RPMI8226 (cell line): Measurements from ENCODE around the gene GABBR2.
"Not testable (repeated sequence)": the region's sequence is repeated elsewhere in the genome, so short reads cannot be mapped to it uniquely, and the experiment has no call there.

Experiments
- DNase-seq: peaks from one replicate; pipeline ENCODE4 v3.0.0-alpha.2; 2015

Gene GABBR2

DNA sequence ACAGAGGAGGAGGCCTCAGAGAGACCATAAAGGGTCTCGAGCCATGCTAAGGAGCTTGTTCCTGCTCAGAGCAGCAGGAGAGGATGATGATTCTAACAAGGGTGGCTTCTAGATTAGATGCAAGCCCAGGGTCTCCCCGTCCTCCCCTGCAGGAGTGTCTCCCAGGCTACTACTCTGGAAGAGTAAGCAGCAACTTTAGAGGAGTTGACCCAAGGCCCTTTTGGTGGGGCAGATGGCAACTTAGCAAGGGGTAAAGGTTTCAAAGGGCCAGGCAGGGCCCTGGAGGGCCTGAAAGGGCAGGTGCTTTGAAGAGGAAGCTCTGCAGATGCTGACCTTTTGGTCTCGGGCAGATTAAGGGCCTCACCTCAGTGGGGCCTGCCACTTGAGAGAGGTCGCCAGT is 174.9 kb downstream of the GABBR2 start:
- no peak for DNase-seq

DNA sequence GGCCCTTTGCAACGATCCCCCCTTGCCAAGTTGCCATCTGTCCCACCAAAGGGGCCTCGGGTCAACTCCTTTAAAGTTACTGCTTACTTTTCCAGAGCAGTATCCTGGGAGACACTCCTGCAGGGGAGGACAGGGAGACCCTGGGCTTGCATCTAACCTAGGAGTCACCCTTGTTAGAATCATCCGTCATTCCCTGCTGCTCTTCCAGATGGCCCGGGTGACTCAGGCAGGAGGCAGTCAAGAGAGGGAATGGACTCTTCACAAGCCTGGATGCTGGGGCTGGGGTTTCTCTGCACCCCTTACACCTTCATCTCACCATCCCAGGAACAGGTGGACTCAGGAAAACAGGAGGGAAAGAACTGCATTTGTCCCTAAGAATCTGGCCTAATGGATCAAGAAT is 175.6 kb downstream of the GABBR2 start:
- no peak for DNase-seq

DNA sequence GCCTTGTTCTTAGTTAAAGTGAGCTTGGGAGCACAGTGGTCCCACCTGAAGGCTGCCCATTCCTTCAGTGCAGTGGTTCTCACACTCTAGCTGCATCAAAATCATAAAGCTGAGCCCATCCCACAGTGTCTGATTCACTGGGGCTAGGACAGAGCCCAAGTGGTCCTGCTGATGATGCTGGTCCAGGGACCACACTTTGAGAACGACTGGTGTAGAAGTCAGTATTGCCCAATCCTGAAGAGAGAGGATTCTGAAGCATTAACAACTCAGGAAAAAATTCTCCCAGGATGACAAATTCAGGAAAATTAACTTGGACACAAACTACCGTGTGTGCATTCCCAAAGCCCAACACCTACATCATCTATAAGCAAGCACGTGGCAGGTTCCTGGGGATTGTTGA is 176.2 kb downstream of the GABBR2 start:
- no peak for DNase-seq

DNA sequence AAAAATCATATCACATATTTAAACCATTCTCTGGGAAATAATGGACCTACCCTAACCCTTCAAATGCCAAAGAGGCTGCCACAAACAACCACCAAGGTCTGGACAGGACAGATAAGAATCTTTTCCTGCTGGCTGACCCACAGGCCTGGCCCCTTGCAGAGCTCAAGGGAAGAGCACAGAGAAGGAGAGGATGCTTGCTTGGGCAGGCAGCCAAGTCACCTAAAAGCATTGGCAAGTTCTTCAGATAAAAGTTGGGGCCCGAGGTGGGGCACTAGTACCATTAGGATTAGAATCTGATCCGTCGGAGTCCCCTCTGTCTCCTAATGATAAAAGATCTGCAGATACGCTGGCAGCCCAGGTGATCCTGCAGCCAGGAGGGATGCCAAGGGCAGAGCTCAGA is 176.6 kb downstream of the GABBR2 start:
- no peak for DNase-seq

DNA sequence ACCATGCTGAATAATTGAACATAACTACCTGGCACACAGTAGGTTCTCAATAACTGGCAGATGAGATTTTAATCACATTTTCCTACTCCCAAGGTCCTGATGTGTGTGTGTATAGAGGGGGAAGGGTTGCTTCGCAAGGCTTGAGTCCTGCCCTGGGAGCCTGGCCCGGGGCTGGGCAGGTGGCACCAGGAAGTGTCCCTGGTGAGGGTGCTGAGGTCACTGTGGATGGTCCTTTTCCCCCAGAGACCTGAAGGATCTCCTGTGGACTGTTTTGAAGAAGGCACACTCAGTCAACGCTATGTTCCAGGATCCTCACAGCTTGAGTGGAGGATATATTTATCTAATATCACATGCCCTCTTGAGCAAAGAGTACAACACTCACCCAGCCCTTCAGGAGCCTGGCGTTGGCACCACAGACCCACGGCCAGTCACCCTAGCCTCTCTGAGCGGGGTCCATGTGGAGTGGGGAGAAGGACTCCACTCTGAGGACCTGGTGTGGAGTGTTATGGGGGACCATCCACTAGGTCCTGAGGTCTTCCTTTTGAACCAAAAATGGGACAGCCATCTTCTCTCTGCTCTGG is 177.8 kb downstream of the GABBR2 start:
- DNase-seq, result no peak

DNA sequence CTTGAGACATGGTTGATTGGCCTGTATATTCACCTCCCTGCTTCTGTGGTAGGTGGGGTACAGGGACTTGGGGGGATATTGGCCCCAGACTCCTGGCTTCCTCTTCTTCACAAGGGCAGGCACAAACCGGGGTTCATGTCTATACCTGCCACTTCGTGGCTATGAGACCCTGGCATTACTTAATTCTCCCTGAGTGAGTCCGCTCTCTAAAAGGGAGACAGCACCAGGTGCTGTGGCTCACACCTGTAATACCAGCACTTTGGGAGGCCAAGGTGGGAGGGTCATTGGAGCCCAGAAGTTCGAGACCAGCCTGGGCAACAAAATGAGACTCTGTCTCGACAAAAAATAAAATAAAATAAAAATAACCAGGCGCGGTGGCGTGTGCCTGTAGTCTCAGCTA is 178.5 kb downstream of the GABBR2 start:
- DNase-seq, result no peak

DNA sequence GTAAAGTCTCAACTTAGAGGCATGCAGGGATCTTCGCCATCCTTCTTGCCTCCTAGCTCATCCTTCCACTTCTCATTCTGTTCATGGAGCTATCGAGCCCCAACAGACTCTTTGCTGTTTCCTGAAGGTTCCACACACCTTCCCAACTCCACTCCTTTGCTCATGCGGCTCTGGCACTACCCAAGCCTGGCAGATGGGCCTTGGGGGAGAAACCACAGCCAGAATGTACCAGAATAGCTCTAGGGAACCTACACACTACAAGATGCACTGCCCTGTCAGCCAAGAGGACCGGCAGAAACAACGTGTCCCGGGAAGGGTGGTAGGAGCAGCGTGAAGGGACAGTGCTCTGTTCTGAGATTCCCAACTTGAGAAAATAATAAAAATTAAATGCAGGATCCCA is 178.9 kb downstream of the GABBR2 start:
- no peak for DNase-seq

DNA sequence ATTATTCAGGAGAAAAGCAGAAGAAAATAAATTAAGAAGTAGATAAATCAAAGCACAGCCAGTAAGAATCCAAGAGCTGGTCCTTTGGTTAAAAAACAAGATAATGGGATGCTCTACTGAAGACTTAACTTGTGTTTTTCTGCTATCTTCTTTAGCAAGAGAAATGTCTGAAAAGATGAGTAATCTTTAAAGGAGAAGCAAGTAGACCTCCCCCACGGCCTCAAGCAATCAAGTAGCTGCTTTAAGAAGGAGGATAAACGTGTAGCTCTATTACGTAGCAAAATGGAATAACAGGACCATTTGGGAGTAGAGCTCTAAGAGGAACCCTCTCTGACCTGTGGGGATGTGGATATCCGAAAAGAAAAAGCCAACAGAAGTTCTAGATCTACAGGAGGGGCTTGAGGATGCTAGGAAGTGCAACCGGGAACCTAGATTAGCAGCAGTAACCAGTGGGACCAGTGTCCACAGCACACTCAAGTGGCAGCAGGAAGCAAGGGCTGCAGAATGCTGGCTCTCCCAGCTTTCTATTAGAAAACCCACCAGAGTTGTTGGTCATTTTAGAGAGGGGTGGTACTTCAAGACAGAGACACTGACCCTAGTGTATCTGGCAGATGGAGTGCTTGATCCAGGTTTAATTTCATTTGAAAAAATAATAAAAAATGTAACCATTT is 185.4 kb downstream of the GABBR2 start:
- no peak for DNase-seq

DNA sequence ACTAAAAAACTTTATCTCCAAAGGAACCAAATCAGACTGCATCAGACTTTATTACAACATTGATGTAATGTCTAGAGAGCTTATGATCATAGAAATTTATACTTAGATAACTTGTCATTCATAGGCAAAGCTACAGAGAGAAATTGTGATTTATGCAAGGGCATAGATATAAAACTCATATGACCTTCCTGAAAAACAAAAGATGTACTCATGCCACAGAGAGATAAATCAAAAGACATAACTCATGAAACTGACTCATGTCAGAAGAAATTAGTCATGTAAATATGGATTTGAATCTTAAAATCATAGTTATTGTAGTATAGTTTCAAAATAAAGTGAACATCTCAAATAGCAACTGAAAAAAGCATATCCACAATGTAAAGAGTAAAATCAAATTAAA is 186.2 kb downstream of the GABBR2 start:
- no peak for DNase-seq

DNA sequence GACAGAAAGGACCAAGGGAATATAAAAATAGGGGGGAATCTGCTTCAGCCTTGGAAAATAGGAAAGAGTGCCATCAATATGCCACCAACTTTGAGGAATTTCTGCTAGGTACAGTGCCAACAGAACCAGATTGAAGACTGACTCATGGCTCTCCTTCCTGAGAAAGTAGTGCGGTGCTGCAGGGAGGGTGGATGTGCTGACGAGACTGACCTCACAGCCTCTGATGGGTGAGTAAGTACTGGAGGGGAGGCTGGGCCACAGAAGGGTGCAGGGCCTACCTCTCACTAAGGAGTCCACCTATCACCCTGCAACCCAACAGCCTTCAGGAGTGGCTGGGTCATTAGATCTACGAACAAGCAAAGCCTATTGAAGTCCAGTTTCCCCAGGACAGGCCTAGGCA is 187.6 kb downstream of the GABBR2 start:
- no peak for DNase-seq

DNA sequence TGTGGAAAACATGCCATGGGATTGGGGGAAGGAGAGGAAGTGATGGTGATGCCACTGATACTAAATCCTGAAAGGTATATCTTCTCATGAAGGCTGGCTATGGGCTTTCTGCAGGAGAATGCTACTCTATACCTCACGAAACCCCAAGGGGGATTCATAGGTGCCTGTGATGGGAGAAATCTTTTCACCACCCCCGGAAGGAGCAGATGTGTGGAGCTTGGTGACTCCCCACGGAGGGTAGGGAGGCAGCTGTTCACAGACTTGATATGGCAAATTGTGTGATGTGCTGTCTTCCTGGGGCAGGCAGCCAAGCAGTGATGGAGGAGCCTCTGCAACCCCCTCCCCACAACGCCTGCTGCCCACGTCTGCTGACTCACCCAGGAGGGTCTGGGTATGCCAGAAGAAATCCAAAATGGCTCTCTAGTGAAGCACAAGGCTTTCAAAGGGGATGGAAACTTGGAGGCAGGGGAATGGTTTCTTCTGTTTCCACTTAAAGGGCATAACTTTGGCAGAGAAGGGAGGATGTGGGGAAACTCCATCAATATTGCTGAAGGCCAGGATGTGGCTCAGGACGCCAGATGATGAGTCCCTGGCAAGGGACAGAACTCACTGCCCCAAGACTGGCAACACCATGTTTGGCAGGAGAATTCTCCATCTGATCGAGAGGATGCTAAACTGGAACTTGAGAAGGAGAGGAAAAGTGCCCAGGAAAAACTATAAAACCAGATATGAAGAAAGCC is 188.3 kb downstream of the GABBR2 start:
- DNase-seq, result no peak

DNA sequence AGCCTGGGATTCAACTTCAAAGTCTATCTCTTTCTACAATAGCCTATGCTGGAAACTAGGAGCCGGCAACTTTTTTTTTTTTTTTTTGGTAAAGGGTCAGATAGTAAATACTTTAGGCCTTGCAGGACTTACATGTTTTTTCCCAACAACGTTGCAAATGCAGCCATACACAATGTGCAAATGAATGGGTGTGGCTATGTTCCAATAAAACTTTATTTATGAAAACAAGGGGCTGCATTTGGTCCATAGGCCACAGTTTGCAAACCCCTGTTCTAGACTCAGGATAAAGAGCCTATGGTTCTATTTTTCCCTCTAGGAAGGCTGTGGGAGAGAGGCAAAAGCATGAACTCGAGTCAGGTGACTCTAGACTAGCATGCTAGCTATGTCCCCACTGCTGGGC is 189.1 kb downstream of the GABBR2 start:
- no peak for DNase-seq

DNA sequence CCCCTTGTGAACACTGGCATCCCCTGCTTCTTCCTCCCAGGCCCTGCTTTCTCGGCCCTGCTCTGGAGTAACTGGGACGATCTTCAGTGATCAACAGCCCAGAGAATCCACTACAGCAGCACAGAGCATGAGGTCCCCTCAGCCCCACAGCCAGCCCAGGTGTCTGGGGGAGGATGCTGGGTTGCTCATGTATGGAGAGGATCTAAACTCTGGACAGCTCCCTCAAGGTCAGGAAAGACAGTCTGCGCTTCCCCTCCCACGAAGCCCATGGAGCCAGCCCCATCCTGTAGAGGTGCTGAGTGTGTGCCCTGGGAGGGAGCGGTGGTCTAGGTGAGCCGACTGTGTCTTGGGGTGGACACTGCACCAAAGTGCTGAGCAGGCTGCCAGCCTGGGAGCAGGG is 190.2 kb downstream of the GABBR2 start:
- DNase-seq, result no peak

DNA sequence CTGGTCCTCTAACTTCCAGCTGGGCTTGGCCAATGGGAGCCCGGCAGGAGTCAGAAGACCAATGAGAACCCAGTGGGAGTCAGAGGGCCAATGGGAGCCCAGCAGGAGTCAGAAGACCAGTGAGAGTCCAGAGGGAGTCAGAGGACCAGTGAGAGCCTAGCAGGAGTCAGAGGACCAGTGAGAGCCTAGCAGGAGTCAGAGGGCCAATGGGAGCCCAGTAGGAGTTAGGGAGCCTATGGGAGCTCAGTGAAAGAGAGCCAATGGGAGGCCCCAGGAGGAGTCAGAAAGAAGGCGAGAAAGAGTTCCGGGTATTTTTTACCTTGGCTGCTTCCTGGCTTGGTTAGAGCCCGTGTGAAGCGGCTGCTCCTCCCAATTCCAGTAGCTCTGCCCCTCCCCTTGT is 191.0 kb downstream of the GABBR2 start:
- no peak for DNase-seq

DNA sequence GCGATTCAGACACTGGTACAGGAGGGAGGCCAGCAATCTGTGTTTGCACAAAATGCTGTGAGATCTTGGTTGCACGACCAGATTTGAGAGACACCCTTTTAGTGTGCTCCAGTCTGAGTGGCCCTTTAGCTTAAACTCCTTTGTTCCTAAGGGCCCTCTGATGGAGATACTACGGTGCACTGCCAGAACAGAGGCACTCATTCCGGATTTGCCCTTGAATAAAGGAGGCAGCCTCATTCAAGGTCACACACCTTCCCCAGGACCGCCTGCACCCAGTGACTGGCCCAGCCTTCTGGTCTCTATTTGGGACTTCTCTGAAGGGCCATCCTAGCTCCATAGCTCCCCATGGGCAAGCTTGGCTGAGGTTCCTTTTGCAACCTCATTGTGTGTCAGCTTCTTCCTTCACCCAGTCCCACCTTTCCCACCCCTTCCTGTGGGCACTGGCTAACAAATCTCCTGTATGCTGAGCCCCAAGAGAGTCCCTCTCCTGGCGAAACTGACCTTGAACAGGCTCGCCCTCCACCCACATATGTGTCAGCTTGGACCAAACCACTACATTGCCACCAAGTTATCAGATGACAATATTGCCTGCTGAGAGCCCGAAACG is 191.7 kb downstream of the GABBR2 start:
- no peak for DNase-seq

DNA sequence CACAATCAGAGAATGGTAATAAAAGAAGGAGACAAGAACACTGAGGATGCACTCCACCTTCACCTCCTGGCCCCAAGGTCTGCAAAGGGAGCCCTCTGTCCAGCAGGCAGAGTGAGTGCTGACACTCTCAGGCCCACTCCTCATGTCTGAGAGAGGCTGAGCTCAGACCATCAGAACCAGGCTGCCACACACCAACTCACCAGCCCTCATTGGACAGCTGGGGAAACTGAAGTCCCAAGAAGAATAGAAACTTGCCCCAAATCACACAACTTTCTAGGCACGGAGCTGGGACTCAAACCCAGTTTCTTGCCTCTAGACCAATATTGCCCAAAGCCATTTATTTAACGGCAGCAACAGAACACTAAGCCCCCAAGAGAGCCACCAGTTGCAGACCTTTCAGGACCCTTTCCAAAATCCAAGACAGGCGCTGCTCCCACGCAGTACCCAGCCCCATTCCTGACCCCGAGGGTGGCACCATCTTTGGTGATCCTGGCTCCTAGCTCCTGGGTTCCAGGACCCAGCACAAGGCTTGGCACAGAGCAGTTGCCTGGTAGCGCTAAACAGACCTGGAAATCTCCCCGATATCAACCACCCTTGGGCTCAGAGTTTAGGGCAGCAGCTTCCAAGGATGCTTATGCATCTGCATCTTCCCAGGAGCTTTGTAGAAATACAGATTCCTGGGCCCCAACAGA is 192.4 kb downstream of the GABBR2 start:
- no peak for DNase-seq

DNA sequence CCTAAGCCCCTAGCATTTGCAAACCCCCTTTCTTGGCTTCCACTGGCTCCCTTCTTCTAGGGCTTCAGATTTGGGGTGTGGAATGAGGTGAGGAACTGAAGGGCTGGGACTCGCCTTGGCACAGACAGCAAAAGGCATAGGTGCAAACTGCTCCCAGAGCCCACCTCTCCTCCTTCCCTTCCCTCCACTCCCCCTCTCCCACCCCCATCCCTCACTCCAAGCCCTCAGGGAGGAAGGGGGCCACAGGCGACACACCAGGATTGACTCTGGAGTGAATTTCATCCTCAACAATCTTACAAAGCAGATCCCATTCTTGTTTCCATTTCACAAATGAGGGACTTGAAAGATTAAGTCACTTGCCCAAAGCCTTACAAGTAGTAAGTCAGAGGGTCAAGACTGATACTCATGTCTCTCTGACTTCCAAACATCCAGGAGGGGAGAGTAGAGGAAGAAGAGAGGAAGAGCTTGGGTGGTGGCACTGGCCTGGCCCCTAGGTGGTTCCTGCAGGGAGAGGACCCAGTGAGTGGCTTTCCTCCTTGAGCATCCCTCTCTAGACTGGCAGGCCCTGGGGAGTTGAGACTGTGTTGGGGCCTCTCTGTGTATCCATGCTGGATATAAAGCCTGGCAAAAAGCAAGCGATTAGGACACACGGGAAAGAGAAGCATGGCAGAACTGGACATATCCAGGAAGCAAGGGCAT is 193.1 kb downstream of the GABBR2 start:
- DNase-seq, result no peak

DNA sequence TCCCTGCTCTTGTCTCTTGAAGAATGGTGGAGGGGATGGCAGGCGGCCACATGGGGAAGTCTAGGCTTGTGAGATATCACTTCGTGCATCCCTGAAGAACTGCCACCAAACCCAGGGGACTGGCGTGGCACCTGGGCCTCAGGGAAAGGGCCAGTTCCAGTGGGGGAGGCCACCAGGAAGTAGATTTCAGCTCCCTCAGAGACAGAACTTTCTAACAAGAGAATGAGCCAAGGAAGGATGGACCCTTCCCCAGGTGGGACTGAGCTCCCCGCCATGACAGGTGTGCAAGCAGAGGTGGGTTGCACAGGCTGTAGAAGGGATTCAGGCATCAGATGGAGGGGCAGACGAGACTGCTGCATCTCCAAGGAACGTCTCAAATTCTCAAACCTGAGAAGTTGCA is 193.9 kb downstream of the GABBR2 start:
- no peak for DNase-seq

DNA sequence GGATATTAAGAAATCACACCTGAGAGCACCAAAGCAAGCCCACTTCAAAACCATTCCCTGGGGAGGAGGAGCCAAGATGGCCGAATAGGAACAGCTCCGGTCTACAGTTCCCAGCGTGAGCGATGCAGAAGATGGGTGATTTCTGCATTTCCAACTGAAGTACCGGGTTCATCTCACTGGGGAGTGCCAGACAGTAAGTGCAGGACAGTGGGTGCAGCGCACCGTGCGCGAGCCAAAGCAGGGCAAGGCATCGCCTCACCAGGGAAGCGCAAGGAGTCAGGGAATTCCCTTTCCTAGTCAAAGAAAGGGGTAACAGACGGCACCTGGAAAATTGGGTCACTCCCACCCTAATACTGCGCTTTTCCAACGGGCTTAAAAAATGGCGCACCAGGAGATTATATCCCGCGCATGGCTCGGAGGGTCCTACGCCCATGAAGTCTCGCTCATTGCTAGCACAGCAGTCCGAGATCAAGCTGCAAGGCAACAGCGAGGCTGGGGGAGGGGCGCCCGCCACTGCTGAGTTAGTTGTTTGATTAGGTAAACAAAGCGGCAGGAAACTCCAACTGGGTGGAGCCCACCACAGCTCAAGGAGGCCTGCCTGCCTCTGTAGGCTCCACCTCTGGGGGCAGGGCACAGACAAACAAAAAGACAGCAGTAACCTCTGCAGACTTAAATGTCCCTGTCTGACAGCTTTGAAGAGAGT is 200.4 kb downstream of the GABBR2 start:
- not testable (repeated sequence) for DNase-seq

DNA sequence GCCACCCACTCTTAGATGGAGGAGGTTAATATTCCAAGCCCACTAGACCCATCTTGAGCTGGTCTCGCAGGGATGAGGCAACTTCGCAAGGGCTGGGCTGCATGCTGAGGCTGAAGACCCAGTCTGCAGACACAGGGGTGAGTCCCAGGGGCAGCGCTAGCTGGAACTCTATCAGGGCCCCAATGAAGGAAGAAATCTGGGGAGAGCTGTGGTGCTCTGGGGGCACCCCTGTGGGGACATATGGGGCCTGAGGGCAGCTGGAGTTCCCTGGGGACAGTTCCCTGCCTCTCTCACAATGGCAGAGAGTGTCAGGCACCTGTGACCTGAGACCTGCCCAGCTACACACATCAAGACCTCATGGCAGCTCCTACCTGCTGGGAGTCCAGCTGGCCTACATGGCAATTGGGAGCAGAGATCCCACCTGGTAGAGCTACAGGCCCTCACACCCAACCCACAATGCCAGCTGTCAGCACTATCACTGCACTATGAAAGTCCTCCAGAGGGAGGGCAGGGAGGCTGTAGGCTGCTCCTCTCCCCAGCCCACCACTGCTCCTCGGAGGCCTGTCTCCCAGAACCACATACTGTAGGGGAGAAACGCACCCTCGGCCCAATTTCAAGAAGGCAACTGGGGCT is 202.2 kb downstream of the GABBR2 start:
- no peak for DNase-seq
